ENCODE data around the gene LAMB4.

The LAMB4 gene, protein sequence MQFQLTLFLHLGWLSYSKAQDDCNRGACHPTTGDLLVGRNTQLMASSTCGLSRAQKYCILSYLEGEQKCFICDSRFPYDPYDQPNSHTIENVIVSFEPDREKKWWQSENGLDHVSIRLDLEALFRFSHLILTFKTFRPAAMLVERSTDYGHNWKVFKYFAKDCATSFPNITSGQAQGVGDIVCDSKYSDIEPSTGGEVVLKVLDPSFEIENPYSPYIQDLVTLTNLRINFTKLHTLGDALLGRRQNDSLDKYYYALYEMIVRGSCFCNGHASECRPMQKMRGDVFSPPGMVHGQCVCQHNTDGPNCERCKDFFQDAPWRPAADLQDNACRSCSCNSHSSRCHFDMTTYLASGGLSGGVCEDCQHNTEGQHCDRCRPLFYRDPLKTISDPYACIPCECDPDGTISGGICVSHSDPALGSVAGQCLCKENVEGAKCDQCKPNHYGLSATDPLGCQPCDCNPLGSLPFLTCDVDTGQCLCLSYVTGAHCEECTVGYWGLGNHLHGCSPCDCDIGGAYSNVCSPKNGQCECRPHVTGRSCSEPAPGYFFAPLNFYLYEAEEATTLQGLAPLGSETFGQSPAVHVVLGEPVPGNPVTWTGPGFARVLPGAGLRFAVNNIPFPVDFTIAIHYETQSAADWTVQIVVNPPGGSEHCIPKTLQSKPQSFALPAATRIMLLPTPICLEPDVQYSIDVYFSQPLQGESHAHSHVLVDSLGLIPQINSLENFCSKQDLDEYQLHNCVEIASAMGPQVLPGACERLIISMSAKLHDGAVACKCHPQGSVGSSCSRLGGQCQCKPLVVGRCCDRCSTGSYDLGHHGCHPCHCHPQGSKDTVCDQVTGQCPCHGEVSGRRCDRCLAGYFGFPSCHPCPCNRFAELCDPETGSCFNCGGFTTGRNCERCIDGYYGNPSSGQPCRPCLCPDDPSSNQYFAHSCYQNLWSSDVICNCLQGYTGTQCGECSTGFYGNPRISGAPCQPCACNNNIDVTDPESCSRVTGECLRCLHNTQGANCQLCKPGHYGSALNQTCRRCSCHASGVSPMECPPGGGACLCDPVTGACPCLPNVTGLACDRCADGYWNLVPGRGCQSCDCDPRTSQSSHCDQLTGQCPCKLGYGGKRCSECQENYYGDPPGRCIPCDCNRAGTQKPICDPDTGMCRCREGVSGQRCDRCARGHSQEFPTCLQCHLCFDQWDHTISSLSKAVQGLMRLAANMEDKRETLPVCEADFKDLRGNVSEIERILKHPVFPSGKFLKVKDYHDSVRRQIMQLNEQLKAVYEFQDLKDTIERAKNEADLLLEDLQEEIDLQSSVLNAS (N-terminal part only)

DNA sequence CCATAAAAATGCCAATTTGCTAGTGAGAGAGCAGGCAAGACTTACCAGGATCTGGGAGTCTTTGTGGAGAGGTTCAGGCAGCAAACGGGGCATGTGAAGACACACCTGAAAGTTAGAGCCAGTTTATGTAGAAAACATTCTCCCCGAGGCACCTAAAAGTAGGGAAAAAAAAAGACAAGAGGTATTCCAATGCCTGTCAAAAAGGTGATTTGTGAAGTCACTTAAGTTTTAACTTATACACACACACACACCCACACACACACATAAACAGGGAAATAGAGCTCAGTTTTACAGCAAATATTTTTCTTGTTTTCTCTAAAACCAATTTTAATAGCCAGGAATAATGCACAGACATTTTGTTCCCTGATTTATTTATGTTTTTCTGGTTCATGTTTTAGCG, at the start of gene LAMB4:
Gene LAMB4, minus strand, starts transcription at position 101 of the 400 bp plus-strand sequence. CDS start 7,197 bp downstream, outside the sequence.
- no peak for DNase-seq

DNA sequence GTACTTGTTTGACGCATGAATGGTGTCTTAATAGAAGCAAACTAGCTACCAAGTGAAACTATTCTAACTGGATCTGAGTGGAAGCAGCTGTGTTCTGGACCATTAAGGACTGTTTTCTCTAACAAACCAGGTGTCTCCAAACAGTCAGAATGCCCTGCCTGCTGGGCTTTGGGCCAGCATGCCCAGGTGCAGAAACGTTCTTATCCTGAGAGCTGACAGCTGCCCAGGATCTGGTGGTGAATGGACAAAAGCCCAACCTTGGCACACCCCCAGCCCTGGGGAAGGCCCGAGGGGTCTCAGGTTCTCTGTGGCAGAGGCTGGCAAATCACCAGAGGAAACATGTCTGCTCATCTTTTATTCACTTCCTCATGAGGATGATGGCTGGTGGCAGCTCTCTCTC, 48.2 kb upstream of the LAMB4 start:
- DNase-seq = no peak

DNA sequence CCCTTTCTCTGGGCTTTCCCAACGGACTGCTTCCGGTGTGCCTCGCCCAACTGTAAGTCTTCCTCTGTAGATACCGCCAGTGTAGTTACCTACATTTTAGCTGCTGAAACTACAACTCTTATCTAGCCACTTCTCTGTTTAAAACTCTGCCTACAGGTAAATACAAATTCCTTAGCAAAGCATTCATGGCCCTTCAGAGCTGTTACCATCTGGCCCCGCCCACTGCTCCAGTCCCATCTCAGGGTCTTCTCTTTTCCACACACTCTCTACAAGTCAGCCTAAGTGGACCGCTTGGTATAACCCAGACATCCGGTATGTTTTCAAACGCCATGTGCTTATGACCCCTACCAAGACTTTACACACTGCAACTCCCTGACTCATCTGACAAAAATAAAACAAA, 41.0 kb upstream of the LAMB4 start:
- DNase-seq = no peak

DNA sequence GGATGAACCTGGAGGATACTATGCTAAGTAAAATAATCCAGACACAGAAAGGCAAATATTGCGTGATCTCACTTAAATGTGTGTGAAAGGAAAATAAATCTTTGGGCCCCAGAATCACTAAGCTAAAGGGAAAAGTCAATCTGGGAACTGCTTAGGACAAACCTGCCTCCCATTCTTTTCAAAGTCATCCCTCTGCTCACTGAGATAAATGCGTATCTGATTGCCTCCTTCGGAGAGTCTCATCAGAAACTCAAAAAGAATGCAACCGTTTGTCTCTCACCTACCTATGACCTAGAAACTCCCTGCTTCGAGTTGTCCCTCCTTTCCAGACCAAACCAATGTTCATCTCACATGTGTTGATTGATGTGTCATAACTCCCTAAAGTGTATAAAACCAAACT, 40.1 kb upstream of the LAMB4 start:
- DNase-seq = no peak

DNA sequence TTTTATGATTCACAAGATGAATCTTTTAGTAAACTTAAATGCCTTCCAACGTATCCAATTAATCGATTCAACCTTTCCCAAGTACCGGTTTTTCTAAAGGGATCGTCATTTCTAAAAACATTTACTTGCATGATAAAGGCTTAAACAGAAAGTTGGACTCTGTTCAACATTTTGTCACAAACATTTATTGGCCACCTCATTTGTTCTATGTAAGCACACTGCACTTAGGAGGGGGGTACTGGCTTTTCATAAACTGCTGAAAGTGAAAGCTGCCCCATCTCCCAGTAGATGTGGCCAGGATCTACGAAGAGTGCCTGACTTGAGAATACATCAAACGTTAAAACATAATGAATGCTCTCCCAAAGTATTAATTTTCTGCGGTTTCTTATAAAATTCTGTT, 37.3 kb upstream of the LAMB4 start:
- DNase-seq = no peak

DNA sequence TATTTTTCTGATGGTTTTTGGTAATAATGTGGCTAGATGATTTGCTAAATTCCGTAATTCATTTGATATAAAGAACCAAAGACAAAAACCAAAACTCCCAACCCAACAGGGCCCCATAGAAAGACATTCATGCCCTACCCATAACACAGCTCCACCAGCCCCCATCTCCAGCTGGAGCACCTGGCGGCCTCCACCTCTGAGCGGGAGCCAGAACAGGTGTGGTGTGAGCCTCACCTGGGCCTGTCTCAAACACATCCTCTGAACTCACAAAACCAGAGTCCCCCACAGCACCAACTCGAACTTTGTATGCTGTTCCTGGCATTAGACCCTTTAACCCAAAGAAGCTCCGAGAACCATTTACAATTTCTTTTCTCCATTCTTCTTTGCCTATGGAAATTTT, 36.5 kb upstream of the LAMB4 start:
- no peak for DNase-seq

DNA sequence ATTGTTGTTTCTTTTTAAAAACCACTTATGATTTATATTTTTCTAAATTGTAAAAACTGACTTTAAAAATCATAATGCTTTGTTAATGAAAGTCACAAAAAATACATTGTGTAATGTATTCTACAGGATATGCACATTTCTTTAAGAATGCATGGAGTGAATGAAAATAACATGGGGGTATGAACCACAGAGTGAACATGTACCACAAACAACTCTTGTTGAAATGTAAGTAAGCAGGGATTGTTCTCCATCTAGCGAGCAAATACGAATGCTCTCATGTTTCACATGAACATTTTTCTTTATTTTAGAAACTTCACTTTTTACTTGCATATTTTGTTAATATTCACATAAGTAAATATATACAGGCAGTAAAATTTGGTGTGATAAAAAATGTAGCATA, 35.6 kb upstream of the LAMB4 start:
- no peak for DNase-seq

DNA sequence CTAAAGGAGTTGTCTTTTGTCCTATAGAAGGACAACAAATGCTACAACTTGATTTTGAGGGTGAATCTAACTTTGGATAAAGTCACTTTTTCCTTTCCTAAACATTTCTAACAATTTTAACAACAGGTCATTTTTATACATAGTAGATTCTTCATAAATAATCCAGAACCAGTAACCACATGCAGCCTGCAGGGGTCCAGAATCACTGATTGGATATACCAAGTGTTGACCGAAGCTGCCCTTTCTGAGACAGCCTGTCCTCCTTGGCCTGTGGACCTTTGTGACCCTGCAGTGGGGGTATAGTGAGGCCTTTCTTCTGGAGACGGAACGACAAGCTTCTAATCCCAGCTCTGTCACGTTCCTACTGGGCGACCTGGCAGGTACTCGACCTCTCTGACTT, 34.8 kb upstream of the LAMB4 start:
- DNase-seq = no peak

DNA sequence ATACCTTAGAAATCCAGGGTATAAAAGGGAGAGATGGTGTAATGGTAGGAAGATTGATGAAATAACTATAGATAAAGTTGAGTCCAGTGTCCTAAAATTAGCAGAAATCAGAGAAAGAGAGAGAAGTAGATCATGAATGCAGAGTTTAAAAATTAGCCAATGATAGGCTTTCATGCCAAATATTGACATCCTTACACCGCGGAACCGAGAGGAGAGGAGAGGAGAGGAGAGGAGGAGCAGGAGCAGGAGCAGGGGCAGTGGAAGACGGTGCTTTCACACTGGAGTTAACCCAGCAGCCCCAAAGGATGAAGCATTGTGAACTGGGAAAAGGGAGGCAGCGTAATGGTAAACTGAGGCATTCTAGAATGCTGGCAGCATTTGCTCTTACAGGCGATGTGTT, 34.2 kb upstream of the LAMB4 start:
- DNase-seq = no peak

DNA sequence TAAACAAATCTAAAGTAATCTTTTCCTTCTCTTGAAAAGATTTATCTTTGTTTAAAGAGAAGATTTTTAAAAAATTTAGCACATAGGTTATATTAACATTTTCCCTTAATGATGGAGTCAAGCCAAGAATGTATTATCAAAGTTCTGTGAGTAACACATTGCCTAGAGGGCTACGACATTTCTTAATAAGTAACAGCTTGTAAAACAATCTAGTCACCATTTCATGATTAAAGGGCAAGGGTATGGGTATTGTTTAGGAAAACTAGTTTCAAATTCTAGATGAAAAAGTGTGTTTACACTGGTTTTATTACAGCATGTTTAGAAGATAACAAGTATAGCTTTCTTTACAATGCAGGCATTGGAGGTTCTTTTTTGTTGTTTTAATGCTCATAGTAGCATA, 28.6 kb upstream of the LAMB4 start:
- no peak for DNase-seq

DNA sequence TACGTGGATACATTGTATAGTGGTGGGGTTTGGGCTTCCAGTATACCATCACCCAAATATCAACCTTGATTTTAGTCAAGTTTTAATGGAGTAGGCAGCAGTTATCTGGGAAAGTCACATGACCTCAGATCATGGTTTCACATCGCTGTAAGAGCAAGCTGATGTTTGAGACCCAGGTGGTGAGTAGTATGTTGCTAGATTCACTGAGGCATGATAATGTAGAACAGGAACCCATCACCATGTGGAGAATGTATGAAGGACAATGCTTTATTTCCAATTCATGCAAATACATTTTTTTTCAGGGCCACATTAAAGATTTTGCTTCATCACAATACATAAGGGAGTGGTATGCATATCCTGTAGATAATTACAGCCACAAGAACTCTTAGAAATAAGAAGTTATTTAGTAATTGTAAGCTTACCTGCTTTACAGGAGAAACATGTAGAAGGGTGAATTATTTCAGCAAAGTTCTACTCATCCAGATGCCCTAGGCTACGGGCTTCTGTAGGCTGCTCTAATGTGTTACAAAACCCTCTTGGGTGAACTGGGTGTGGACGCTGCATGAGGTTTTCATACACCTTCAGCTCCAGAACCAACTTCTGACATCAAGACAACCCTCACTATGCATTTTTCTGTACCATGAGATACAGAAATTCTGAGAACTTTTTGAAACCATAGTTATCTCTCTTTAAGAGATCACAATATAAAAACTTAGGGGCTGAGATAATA, 27.6 kb upstream of the LAMB4 start:
- DNase-seq = no peak

DNA sequence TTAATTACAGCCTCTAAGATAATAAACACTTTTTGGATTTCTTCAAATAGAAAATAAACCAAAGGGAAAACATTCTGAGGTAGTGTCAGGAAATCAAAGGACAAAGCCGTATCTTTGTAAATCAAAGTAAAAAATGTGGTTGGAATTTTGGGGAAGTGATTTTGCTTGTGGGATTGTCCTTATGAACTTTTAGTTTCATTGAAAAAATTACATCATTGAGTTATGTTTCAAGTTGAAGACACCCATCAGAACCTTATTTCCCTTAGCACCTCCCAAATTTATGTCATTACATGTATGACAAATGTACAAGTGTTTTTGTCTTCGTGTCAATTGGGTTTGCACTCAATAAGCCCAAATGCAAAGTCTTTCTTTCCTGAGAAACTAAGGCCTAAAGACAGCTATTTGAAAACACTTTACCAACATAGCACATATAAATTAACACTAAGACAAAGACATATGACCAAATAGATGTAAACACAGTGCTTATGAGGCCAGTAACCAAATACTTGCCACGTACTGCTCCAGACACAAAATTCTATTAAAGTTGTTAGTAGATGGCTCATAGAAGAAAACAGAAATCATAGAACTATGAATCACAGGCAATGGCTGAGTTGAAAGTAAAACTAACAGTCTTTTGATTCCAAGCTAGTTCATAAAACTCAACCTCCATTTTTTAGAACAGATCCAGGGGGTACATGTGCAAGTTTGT, 26.9 kb upstream of the LAMB4 start:
- DNase-seq = no peak

DNA sequence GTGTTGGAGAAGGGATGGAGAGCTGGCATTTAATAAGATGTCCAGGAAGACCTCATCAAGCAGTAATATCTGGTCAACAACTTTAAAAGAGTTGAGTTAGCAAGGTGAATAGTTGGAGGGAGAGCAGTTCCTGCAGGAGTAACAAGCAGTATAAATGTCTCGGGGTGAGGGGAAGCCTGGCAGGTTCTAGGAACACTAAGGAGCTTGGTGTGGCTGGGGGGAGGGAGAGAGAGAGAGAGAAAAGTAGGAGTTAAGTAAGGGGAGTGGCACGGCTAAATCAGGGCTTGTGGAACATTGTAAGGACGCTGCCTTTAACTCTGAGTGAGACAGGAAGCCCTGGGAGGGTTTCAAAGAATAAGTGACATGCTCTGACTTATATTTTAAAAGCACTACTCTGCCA, 22.0 kb upstream of the LAMB4 start:
- DNase-seq = no peak

DNA sequence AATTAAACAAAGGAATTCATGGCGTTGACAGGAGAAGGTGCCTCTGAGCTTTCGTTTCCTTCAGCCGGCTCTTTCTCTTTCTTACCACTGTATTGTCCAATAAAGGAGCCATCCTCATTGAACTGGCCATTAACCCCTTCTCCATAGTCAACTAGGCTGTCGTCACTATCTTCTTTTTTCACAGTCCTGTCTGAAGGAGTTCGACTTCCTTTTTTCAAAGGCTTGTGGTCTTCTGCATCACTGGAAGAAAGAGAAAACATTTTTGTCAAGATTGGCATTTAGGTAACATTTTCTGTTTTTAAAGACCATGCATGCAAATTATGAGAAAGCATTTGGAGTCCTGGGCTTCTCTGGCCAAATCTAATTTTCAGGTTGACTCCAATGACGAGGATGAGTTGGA, 19.7 kb upstream of the LAMB4 start:
- no peak for DNase-seq

DNA sequence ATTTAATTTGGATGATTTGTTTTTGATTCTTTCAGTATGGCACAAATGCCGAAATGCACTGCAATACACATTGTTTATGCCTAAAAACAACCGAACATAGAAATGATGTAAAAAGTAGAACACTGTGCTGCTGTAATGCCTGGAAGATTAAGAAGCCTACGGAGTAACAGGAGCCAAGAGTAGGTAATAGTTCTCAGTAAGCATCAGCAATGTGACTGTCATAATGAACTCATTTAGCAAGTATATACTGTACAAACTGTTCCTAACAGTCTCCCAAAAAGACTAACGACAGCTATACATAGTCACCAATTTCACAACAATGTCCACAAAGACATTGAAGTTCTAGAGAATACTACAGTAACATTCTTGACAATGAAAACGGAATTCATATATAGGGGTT, 19.0 kb upstream of the LAMB4 start:
- no peak for DNase-seq

DNA sequence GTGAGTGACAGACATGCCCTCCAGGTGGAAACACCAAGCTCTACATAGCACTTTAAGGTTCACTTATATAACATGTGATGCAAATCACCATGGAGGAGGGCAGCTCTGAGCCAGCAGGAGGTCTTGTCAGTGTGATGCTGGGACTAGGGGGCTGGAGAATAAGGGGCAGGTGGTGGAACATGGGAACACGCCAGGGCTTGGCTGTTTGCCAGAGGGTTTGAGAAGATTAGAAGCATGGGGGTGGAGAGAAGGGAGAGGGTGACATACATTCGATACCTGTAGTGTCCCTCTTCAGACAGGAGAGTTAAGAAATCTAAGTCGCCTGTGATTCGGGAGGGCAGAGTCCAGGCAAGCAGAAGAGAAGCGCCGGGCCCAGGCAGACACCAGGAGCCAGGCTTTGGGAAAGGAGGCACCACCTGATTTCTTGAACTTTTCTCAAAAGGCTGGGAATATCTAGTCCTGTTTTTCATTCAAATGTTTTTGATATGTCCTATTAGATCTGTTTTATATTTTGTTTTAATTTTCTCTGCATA, 16.9 kb upstream of the LAMB4 start:
- no peak for DNase-seq

DNA sequence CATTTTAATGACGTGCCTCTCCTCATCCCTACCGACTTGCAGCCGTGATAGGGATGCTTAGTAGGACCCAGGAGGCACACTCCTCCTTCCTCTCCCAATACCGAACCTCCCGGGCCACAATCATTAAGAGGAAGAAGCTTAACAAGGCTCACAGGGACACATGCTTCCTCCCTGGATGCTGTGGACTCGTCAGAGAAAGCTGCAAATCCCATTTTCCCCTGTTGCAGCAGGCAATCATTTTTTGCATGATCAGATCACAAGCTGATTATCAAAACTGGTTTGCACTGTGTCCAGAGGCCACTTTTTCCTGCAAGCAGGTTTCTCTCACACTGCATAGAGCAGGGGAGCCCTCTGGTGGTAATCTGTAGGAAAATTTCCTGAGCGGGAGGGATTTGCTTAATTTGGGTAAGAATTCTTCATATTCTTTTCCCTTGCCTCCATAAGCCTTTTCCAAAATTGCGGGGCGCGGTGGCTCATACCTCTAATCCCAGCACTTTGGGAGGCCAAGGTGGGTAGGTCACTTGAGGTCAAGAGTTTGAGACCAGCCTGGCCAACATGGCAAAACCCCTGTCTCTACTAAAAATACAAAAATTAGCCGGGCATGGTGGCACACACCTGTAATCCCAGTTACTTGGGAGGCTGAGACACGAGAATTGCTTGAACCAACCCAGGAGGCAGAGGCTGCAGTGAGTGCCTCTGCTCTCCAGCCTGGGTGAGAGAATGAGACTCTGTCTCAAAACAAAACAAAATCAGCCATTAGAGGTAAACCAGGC, 16.1 kb upstream of the LAMB4 start:
- peak; percentile 16 to 45 for DNase-seq

DNA sequence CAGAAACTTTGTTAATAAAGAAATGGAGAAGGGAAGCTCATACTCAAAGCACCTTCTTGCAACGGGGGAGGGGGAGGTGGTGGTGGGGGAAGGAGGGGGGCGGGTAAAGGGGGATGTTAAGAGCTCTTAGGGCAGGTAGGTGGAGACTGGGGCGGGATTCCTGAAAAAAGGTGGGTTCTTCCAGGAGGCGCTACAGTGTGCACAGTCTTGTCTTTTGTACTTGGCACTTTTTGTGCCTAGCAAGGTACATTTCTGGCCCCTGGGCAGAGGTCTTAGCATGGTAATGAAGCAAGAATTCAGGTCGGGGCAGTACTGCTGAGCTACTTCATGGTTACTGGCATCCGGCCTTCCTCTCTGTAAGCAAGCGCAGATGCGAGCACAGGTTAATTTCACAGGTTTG, 15.2 kb upstream of the LAMB4 start:
- no peak for DNase-seq

DNA sequence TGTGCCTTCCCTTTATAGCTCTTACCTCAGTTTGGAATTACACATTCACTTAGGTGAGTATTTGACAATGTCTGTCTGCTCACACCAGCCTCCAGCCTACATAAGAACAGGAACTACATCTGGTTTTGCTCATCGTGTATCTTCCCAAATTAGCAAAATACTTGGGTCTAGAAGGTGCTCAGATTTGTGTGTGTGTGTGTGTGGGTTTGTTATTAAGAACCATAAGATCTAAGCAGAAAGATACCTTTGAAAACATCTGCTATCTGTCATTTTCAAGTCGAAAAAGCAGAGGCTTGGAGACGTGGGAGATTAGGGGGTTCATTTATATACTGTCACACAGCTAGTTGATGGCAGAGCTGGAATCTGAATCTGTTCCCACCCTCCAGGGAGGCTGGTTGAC, 14.8 kb upstream of the LAMB4 start:
- no peak for DNase-seq

DNA sequence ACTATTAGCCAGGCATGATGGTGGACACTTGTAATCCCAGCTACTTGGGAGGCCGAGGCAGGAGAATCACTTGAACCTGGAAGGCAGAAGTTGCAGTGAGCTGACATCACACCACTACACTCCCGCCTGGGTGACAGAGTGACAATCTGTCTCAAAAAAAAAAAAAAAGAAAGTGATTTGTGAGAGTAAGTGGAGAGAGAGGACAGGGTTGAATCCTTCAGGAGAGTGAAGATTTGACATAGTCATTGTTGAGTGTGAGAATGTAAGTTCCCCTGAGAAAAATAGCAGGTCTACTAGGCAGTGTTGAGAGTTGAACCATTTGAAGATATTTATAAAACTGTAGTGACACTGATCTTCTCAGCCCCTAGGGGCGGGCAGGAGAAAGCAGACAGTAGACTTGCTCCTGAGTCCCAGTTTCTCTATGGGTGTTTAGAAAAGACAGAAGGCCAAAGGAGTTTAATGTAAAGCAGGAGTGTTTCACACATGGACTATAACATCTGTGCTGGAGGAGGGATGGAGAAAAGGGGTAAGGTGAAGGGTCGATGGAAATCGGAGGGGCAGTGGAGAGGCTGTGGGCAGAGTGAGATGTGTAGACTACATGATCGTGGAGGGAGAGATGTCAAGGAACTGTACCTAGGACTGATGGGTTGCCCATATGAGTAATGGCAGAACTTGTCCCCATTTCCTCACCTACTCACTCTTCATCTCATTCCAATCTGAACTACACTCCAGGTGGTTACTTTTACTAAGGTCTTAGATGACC, 13.7 kb upstream of the LAMB4 start:
- DNase-seq = no peak
